GM19240 (cell line): ENCODE results near the gene PRKN.

ENCODE experiments used
- DNase-seq: peaks from one replicate; pipeline ENCODE4 v3.0.0; 2011; ENCODE audit warnings: low spot score; ENCODE audit not compliant: insufficient read length

PRKN gene

GRCh38 chr6:162711376-162711775 is 16.2 kb downstream of the PRKN start:
- no peak for DNase-seq

- DNase-seq: no peak
Measured at GRCh38 chr6:162710936-162711335, 16.6 kb downstream of the PRKN start.

DNA sequence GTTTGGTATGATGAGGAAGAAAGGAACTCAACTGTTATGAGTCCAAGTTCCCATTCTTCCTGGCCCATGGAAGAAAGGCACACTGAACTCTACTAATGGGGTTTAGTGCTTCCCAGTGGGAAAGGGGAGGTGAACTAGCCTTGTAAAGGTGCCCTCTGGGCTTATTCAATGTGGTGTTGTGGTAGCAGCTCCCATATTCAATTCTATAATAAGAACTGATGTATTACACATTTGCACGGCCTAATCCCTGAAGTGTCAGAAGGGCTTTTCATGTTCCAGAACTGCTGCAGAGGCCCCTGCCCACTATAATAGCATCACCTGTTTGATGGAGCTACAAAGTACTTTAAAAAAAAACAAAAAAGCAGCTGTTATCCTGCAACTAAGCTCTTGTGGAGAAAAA is 17.1 kb downstream of the PRKN start:
- DNase-seq: no peak

DNA sequence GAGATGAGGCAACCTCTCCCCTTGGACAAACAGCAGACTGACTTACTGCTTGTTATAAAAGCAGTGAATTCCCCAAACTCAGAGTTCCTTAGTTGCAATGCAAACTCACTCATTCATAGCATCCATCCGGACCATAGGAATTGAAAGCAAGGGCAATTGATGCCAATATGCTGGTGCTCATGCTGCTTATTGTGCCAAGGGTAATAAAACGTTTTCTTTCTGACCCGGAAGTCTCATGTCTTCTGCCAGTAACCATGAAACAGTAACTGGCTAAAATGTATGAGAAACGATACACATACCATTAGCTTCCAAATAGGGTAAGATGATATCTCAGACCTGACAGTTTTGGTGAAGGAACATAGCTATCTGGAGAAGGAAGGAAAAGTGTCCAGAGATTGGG is 18.1 kb downstream of the PRKN start:
- DNase-seq: no peak

DNA sequence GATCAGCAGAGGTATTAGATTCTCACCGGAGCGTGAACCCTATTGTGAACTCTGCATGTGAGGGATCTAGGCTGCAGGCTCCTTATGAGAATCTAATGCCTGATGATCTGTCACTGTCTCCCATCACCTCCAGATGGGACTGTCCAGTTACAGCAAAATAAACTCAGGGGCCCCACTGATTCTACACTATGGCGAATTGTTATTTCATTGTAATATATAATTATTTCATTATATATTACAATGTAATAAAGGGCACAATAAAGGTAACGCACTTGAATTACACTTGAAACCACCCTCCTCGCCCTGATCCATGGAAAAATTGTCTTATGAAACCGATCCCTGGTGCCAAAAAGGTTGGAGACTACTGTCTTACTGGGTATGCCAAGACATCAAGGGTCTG is 18.6 kb downstream of the PRKN start:
- no peak for DNase-seq

DNA sequence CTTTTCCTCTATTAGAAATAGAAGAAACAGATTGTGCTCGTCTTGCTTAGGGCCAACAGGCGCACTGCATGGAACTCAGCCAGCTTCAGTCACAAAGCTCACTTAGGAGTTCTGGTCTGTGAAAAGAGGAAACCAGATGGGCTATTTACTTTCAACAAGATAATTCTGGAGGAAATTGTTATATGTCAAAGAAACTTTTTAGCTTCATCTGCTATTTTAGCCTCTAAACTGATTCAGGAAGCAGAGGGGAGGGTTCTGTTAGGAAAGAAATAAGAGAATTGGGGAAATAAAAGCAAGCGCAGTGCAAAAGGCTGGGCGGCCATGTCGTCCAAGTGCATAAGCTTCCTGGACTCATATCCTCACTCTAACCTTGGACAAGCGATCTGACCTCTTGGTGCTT is 21.3 kb downstream of the PRKN start:
- no peak for DNase-seq

DNA sequence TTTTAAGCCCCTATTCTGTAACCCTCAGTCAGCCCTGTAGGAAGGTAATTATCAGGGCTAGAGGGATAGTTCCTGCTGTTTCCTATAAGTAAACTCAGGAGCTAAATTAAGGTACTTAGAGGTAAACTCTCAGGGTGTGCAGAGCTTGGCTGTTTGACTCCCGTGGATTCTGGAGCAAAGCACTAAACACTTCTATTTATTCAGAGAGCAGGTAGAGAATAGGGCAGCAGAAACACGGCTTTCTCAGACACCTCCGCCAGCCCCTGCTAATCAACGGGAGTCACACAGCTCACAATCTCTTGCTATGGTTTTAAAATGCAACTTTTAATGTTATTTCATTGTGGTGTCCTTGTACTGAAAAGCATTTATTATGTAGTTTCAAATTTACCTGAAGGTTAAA is 21.8 kb downstream of the PRKN start:
- DNase-seq: no peak

DNA sequence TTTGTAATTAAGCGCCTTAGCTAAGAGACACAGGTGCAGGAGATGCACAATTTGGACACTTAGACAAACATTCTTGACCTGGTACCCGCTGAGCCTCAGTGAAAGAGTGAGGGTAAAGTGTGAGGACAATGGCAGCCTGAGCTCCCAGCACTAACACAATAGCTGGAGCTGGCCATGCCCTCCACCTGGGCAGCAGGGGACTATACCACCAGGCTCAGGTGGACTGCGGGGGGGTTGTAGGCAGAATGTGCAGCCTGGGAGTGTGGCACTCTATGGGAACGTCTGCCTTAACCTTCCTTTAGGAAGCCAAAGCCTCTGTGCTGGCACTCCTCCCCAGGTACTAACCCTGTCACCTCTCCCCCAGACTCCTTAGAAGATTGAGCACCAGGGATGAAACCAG is 23.6 kb downstream of the PRKN start:
- DNase-seq: no peak

GRCh38 chr6:162702446-162702845 is 25.1 kb downstream of the PRKN start:
- DNase-seq: no peak

DNA sequence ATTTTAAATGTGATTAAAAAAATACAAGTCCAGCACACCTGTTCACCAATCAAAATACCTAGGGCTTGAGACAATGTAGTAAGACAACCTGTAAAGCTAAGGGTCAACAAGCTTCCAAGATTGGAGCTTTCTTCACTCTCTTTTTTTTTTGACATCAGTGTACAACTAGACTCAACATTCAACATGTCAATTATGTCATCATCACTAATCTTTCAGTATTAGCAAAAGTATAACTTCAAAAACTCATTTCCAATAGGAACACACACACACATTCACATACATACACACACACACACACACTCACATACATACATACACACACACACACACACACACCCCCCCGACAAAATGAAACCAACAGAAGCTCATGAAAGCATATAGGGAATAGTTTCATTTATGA is 26.0 kb downstream of the PRKN start:
- no peak for DNase-seq

- DNase-seq: no peak
Measured at GRCh38 chr6:162700966-162701365, 26.6 kb downstream of the PRKN start.

- no peak for DNase-seq
Measured at GRCh38 chr6:162699961-162700360, 27.6 kb downstream of the PRKN start.

GRCh38 chr6:162698440-162698839 is 29.1 kb downstream of the PRKN start:
- no peak for DNase-seq

DNA sequence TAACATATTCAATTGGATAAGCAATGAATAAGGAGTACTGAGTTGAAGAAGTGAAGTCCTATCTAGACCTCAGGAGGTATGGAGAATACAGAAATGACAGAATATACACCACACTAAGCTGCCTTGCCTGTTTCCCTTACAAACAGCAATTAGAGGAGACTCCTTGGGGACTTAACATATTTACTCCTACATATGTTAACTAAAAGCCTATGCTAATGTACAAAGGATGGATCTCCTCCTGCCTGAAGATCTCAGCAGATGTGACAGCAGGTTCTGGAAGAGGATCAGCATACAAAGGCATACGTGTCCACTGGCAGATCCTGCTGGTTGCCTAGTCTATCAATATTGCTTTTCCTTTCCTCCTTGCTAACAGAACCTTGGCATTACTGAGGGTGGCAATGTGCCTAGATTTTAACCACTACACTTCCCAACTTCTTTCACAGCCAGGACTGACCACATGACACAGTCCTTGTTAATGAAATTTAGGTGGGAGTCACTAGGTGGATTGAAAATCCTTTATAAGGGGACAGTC is 29.6 kb downstream of the PRKN start:
- DNase-seq: no peak

DNA sequence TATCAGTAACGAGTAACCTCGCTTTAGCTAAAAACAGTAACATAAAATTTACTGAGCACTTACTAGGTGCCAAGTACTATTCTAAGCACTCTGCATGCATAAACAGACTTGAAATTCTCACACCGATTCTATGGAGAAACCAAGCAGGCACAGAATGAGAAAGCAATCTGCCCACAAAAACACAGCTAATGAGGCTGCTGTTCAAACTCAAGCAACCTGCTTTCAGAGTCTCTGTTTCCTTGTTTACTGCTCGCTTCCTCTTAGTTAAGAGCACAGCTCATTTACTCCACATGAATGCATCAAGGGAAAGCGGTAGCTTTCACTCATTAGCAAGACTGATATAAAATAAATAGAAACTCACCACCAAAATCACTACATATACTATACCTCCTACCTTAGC is 37.4 kb downstream of the PRKN start:
- DNase-seq: no peak

- DNase-seq: no peak
Measured at GRCh38 chr6:162688751-162689345, 38.7 kb downstream of the PRKN start.

DNA sequence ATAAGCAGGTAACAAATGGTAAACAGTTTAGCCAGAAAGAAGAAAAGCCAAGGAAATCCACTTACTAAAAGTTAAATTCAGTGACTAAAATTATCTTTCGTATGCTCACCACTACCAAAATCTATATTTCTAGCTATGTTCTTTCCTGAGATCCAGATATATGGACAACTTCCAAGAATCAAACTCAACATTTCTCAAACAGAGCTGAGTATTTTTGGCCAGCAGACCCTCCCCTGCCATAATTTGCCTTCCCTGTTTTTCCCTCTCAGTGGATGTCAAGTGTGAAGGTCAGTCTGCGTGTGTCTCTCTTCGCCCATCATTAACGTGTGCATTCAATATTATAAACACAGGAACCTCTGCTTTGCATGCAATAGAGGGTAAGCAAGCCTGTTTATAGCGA is 42.0 kb downstream of the PRKN start:
- no peak for DNase-seq

GRCh38 chr6:162684961-162685360 is 42.6 kb downstream of the PRKN start:
- DNase-seq: no peak

DNA sequence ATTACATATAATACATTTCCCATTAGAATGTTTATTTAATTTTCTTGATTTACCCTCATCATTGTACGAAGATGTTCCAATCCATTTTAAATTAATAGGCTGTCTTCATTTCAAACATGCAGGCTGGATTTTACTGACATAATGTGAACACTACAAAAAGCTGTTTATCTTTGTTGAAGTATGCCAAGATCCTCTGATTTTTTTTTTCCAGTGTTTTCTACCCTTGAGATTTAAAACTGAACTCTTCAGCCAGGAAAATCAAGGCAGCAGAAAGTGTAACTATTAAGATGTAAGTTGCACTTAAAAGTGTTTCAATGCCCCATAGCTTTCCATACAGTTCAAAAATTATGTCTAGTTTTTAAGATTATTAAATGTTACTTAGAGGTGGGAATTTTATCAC is 43.5 kb downstream of the PRKN start:
- DNase-seq: no peak

- no peak for DNase-seq
Measured at GRCh38 chr6:162683135-162683534, 44.4 kb downstream of the PRKN start.

DNA sequence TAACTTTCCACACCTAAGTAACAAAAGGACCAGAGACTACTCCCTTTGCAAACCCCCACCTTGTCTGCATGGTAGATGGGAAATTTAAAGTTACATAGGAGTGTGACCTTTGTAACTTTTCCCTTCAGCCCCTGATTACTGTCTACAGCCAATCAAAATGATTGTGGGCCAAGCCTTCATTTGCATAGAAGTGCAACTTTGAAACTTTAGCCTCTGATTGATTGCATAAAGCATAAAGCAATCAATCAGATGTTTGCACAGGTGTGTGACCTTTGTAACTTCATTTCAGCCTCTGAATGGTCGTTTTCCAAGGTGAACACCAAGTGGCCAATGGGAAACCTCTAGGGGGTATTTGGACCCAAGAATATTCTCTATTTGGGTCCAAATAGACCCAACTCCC is 46.1 kb downstream of the PRKN start:
- DNase-seq: no peak

DNA sequence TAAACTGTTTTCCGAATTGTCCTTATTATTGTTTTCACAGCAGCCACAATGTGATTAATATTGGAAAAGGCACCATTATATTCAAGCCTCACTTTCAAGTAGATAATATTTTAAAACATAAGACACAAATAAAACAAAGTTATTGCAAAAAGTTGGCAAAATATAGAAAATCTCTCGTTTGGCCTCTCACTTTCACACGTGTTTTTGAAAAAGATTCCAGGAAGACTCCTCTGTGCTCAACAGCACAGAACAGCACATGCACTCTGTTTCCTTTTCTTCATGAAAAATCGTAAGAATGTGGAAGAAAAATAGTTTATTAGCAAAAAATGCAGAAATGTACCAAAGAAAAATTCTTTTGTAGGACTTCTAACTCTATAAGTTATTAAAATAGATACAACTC is 46.7 kb downstream of the PRKN start:
- DNase-seq: no peak

GRCh38 chr6:162680367-162680766 is 47.2 kb downstream of the PRKN start:
- no peak for DNase-seq

DNA sequence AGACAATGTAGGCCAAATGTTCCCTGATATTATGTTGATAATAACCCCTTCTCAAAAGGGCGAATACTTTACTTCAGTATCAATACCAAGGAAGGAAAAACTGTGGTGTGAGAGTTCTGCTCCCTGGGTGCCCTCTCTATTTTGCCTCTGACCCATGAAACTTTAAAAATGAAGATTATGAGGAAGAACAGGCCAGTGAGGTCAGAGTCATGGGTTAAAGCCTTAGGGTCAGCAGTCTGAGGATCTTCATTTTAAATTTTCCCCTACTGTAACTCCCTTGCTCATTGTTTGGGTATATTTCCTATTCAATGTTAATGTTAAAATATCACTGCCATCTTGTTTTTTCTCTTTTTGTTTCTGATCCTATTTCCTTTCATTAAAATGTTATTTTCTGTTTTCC is 47.9 kb downstream of the PRKN start:
- DNase-seq: no peak
